GM12864 (cell line): ENCODE measurements around the gene ZBTB7A.

Experiments
- DNase-seq: peaks from one replicate; pipeline ENCODE4 v3.0.0-alpha.2; 2011; ENCODE audit warnings: low read depth
- H3K4me3 ChIP-seq: 2 replicates; pipeline ENCODE4 v1.5.1; 2011; ENCODE audit warnings: mild to moderate bottlenecking, low read depth, low read length, control low read depth
- CTCF ChIP-seq: IDR thresholded peaks from 2 replicates; pipeline ENCODE4 v1.5.1; 2011; ENCODE audit warnings: low read depth, mild to moderate bottlenecking, moderate library complexity, low read length, control low read depth, inconsistent platforms; ENCODE audit errors: missing control alignments

The ZBTB7A gene

GRCh38 chr19:4034048-4035017 lies 32.4 kb downstream of the ZBTB7A start:
- H3K4me3 ChIP-seq = no peak overlapping the region
- TF ChIP-seq CTCF = no peak

GRCh38 chr19:4033028-4033956 lies 33.4 kb downstream of the ZBTB7A start:
- no peak for TF ChIP-seq CTCF
- no peak overlapping the region for H3K4me3 ChIP-seq
- DNase-seq = no peak

More at GRCh38 chr19:4034048-4035017, 32.4 kb downstream of the ZBTB7A start:
- no peak for DNase-seq

- H3K4me3 ChIP-seq = no peak overlapping the region
- TF ChIP-seq CTCF = no peak
- DNase-seq = no peak
Measured at GRCh38 chr19:4032436-4032835, 34.3 kb downstream of the ZBTB7A start.

GRCh38 chr19:4031420-4031819 lies 35.3 kb downstream of the ZBTB7A start:
- no peak for TF ChIP-seq CTCF
- H3K4me3 ChIP-seq = no peak overlapping the region
- DNase-seq = no peak

GRCh38 chr19:4030981-4031380 lies 35.7 kb downstream of the ZBTB7A start:
- no peak for TF ChIP-seq CTCF
- DNase-seq = no peak

GRCh38 chr19:4030552-4030951 lies 36.1 kb downstream of the ZBTB7A start:
- H3K4me3 ChIP-seq = no peak overlapping the region
- no peak for TF ChIP-seq CTCF
- no peak for DNase-seq

More at GRCh38 chr19:4030981-4031380, 35.7 kb downstream of the ZBTB7A start:
- no peak overlapping the region for H3K4me3 ChIP-seq
